GM19324 (cell line): ENCODE results near the gene TTC28.

Experiments
- ATAC-seq: cut with Tn5 transposase; IDR thresholded peaks from one replicate; pipeline ENCODE4 v1.9.1; 2021; ENCODE audit warnings: mild to moderate bottlenecking, moderate library complexity; ENCODE audit not compliant: unreplicated experiment, low FRiP score

The TTC28 gene

GRCh38 chr22:27961680-27962079 is 718.0 kb downstream of the TTC28 start:
- no peak for ATAC-seq

- ATAC-seq, result no peak
Measured at GRCh38 chr22:27961182-27961581, 718.5 kb downstream of the TTC28 start.

- no peak for ATAC-seq
Measured at GRCh38 chr22:27959335-27960090, 720.1 kb downstream of the TTC28 start.

GRCh38 chr22:27952779-27953178 is 726.9 kb downstream of the TTC28 start:
- ATAC-seq, result no peak

- ATAC-seq, result no peak
Measured at GRCh38 chr22:27952091-27952490, 727.5 kb downstream of the TTC28 start.

GRCh38 chr22:27949421-27949820 is 730.2 kb downstream of the TTC28 start:
- ATAC-seq, result no peak

GRCh38 chr22:27948569-27948968 is 731.1 kb downstream of the TTC28 start:
- ATAC-seq, result no peak

GRCh38 chr22:27947448-27947847 is 732.2 kb downstream of the TTC28 start:
- no peak for ATAC-seq

- no peak for ATAC-seq
Measured at GRCh38 chr22:27941143-27941542, 738.5 kb downstream of the TTC28 start.

GRCh38 chr22:27937453-27937852 is 742.2 kb downstream of the TTC28 start:
- ATAC-seq, result no peak

GRCh38 chr22:27935897-27936296 is 743.7 kb downstream of the TTC28 start:
- no peak for ATAC-seq

GRCh38 chr22:27934069-27934468 is 745.6 kb downstream of the TTC28 start:
- no peak for ATAC-seq

- no peak for ATAC-seq
Measured at GRCh38 chr22:27933186-27933983, 746.3 kb downstream of the TTC28 start.

- ATAC-seq, result no peak
Measured at GRCh38 chr22:27930331-27931060, 749.1 kb downstream of the TTC28 start.
